HepG2 (cell line): ENCODE results near the gene HILPDA. TPM values are rescaled to one million over a fixed set of nuclear protein-coding genes. Genes with fewer than 3 reads are reported as not detected.
A peak's percentile ranks its signal among the peaks of the same experiment; 100 is the strongest.

Experiments used
- ATAC-seq: fragments of 200-7000 bp; cut with Tn5 transposase; 3 replicates; pipeline ENCODE4 v1.9.1; 2020; ENCODE audit warnings: mild to moderate bottlenecking, moderate library complexity
- BruUV-seq: library from RNA; stranded (reverse); fragments of 400-500 nt; replicated peaks from 2 replicates; lab custom pipeline; 2021; lab: Mats Ljungman, UMichigan
- CTCF ChIA-PET: fragments of 300-600 bp; formaldehyde crosslinking; extraction: SDS; loops from one replicate; lab custom pipeline; 2021; ENCODE audit warnings: low total read pairs, inconsistent platforms, low intra/inter-chr PET ratio; lab: Yijun Ruan, JAX
- POLR2A ChIA-PET: fragments of 350-600 bp; sonication (Branson Sonifier 250); formaldehyde crosslinking; loops from one replicate; lab custom pipeline; 2020; ENCODE audit warnings: antibody characterized with exemption, inconsistent platforms; lab: Yijun Ruan, JAX
- DNase-seq: peaks from one replicate; pipeline ENCODE4 v3.0.0-alpha.2; 2015; ENCODE audit warnings: low spot score
- FAIRE-seq: peaks from 3 replicates; lab custom pipeline; 2011; peaks lifted over from hg19 to GRCh38; lab: Jason Lieb, UNC
- H2AFZ ChIP-seq: one replicate; pipeline ENCODE4 v1.6.1; 2011; ENCODE audit warnings: low read length, inconsistent platforms
- H3K27ac ChIP-seq: fragments of 300-600 bp; 3 replicates; pipeline ENCODE4 v1.8.0; 2011; ENCODE audit warnings: mixed run types, mild to moderate bottlenecking, mixed read lengths, low read length, inconsistent platforms; ENCODE audit not compliant: insufficient read depth; ENCODE audit errors: extremely low read length
- H3K27me3 ChIP-seq, 2 experiments: fragments of 200-600 bp in 1 of 2; 2 replicates in 1 of 2; 3 replicates in 1 of 2; pipeline versions ENCODE4 v1.6.0 to v1.8.0; 2011; ENCODE audit warnings: low read length in 2 of 2, mild to moderate bottlenecking in 2 of 2, moderate library complexity in 2 of 2, inconsistent platforms in 1 of 2; ENCODE audit not compliant: insufficient read depth in 2 of 2, control insufficient read depth in 1 of 2
- H3K36me3 ChIP-seq, 2 experiments: fragments of 200-600 bp in 1 of 2; replicated peaks in 1 of 2; 2 replicates in 1 of 2; 3 replicates in 1 of 2; pipeline versions ENCODE4 v1.5.1 to v1.8.0; 2011; ENCODE audit warnings: low read length in 2 of 2, inconsistent platforms in 1 of 2; ENCODE audit not compliant: insufficient read depth in 2 of 2, control insufficient read depth in 1 of 2
- H3K4me1 ChIP-seq: 2 replicates; pipeline ENCODE4 v1.5.1; 2012; ENCODE audit warnings: low read length, inconsistent platforms; ENCODE audit not compliant: insufficient read depth
- H3K4me2 ChIP-seq: 2 replicates; pipeline ENCODE4 v1.6.0; 2011; ENCODE audit warnings: low read depth, low read length, inconsistent platforms
- H3K4me3 ChIP-seq, 3 experiments: fragments of 200-600 bp in 1 of 3; sonication (generic), shearing (Covaris generic) in 1 of 3; replicated peaks in 1 of 3; 2 replicates each; pipeline ENCODE4 v1.5.1; 2011 to 2016; ENCODE audit warnings: low read length in 3 of 3, inconsistent platforms in 2 of 3, low read depth in 2 of 3, mild to moderate bottlenecking in 2 of 3, control low read depth in 1 of 3, mixed read lengths in 1 of 3; ENCODE audit not compliant: insufficient read depth in 1 of 3
- H3K79me2 ChIP-seq: one replicate; pipeline ENCODE4 v1.6.1; 2011; ENCODE audit warnings: low read length, inconsistent platforms; ENCODE audit not compliant: insufficient read depth
- H3K9ac ChIP-seq: 2 replicates; pipeline ENCODE4 v1.6.0; 2011; ENCODE audit warnings: mild to moderate bottlenecking, low read depth, low read length, inconsistent platforms; ENCODE audit not compliant: insufficient read depth
- H3K9me3 ChIP-seq: 2 replicates; pipeline ENCODE4 v1.5.1; 2012; ENCODE audit warnings: mild to moderate bottlenecking, low read length
- H4K20me1 ChIP-seq: 2 replicates; pipeline ENCODE4 v1.6.0; 2011; ENCODE audit warnings: inconsistent platforms, mild to moderate bottlenecking, low read length, moderate library complexity; ENCODE audit not compliant: insufficient read depth
- NR2C2 ChIP-seq: sonication (generic); formaldehyde crosslinking; IDR thresholded peaks from 2 replicates; pipeline ENCODE4 v1.4.0; 2020; ENCODE audit warnings: missing genetic modification reagents, mild to moderate bottlenecking, moderate library complexity, borderline replicate concordance
- WGBS: methylation state at CpG from one replicate; pipeline ENCODE4 v1.1.6; 2017; ENCODE audit warnings: low lambda C conversion rate; 5-methylcytosine and 5-hydroxymethylcytosine counted together
- in situ Hi-C: cut with HindIII; loops from 2 replicates; pipeline ENCODE4 v1.10.0; 2017; ENCODE audit warnings: low pct_unique_long_range_greater_than_20kb; ENCODE audit not compliant: extremely low pct_ligation_motif_present
- intact Hi-C: fragments of 100-400 bp; cut with micrococcal nuclease; formaldehyde crosslinking; loops from one replicate; pipeline ENCODE4 v1.10.0; 2022; ENCODE audit not compliant: unreplicated experiment
- polyA plus RNA-seq, 8 experiments: library from polyadenylated mRNA; depleted of rRNA in 3 of 8; stranded (reverse) in 7 of 8; unstranded in 1 of 8; fragments of >200 nt; fragmentation: Illumina TruSeq in 4 of 8; extraction: Trizol in 4 of 8; gene quantifications; 2 replicates each; pipeline versions ENCODE4 v1.2.1 to v1.2.3, GENCODE V29; 2011 to 2016; ENCODE audit warnings: low read depth in 4 of 8, missing spikeins in 1 of 8, mixed read lengths in 1 of 8; ENCODE audit not compliant: insufficient read depth in 1 of 8
- total RNA-seq, 5 experiments: library from RNA; depleted of rRNA; stranded (reverse); fragments of >200 nt; fragmentation: Illumina TruSeq; extraction: Trizol; gene quantifications; 2 replicates each; pipeline ENCODE4 v1.2.3, GENCODE V29; 2016; ENCODE audit warnings: low read depth in 1 of 5
- TF ChIP-seq, protein P1 (sequence below): sonication (generic); formaldehyde crosslinking; IDR thresholded peaks from 2 replicates; pipeline ENCODE4 v1.9.0; 2021; ENCODE audit warnings: mild to moderate bottlenecking, missing genetic modification reagents

HILPDA gene
- total and polyA plus RNA-seq, 2 of the 13 experiments (the other 11 are each of a cell fraction or from before 2014, with no cell fraction given), result 11.1 to 44.0 TPM

DNA sequence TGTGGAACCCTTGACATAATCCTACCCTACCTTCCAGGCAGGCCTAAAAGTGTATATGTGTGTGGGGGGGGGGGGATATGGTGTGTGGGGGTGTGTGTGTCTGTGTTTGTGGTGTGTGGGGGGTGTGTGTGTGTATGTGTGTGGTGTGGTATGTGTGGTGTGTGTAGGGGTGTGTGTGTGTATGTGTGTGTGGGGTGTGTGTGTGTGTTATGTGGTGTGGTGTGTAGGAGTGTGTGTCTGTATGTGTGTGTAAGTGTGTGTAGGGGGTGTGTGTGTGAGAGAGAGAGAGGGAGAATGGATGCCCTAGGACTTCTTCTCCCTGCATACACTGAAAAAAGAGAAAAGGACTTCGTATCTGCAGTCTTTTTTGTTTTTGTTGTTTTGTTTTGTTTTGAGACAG, 33.6 kb upstream of the HILPDA start:
- no peak overlapping the region for H3K4me3 ChIP-seq
- no peak overlapping the region for H3K4me2 ChIP-seq
- no peaks in the 10 kb centered on the region for H3K36me3 ChIP-seq
- no peak overlapping the region for H2AFZ ChIP-seq
- TF ChIP-seq, protein P1, sequence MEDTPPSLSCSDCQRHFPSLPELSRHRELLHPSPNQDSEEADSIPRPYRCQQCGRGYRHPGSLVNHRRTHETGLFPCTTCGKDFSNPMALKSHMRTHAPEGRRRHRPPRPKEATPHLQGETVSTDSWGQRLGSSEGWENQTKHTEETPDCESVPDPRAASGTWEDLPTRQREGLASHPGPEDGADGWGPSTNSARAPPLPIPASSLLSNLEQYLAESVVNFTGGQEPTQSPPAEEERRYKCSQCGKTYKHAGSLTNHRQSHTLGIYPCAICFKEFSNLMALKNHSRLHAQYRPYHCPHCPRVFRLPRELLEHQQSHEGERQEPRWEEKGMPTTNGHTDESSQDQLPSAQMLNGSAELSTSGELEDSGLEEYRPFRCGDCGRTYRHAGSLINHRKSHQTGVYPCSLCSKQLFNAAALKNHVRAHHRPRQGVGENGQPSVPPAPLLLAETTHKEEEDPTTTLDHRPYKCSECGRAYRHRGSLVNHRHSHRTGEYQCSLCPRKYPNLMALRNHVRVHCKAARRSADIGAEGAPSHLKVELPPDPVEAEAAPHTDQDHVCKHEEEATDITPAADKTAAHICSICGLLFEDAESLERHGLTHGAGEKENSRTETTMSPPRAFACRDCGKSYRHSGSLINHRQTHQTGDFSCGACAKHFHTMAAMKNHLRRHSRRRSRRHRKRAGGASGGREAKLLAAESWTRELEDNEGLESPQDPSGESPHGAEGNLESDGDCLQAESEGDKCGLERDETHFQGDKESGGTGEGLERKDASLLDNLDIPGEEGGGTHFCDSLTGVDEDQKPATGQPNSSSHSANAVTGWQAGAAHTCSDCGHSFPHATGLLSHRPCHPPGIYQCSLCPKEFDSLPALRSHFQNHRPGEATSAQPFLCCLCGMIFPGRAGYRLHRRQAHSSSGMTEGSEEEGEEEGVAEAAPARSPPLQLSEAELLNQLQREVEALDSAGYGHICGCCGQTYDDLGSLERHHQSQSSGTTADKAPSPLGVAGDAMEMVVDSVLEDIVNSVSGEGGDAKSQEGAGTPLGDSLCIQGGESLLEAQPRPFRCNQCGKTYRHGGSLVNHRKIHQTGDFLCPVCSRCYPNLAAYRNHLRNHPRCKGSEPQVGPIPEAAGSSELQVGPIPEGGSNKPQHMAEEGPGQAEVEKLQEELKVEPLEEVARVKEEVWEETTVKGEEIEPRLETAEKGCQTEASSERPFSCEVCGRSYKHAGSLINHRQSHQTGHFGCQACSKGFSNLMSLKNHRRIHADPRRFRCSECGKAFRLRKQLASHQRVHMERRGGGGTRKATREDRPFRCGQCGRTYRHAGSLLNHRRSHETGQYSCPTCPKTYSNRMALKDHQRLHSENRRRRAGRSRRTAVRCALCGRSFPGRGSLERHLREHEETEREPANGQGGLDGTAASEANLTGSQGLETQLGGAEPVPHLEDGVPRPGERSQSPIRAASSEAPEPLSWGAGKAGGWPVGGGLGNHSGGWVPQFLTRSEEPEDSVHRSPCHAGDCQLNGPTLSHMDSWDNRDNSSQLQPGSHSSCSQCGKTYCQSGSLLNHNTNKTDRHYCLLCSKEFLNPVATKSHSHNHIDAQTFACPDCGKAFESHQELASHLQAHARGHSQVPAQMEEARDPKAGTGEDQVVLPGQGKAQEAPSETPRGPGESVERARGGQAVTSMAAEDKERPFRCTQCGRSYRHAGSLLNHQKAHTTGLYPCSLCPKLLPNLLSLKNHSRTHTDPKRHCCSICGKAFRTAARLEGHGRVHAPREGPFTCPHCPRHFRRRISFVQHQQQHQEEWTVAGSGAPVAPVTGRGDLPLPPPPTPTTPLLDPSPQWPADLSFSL (CRISPR knock-in tag), result 0 out of 2 replicates have a peak, but pooled peaks have one; percentile 38
- no peak for TF ChIP-seq NR2C2 (CRISPR knock-in tag)
- no TSS peak for BruUV-seq
- H3K27ac ChIP-seq, result no peak overlapping the region
- peaks cover 46% of the 10 kb centered on the region for H3K4me1 ChIP-seq
- 5% methylated on average over 1 of the region's 1 CpG for WGBS
- H3K79me2 ChIP-seq, result no peaks in the 10 kb centered on the region
- in situ Hi-C loops (loop anchor here (5.0 kb wide), 1 partner anchor 35 kb away; the partner anchor contains the start of gene HILPDA), intact Hi-C loops (no loop called here)
- ChIA-PET POLR2A (no interaction called here), CTCF (no interaction called here)
- DNase-seq (no peak), FAIRE-seq (no peak), ATAC-seq (no peak)
- H3K27me3 ChIP-seq, result peaks cover 0 to 29% of the 10 kb centered on the region in 2 experiments; a peak in 4 of 5 replicates
- H3K9me3 ChIP-seq, result no peaks in the 10 kb centered on the region
- H3K9ac ChIP-seq, result no peak overlapping the region
- no peaks in the 10 kb centered on the region for H4K20me1 ChIP-seq
